GM21360 (cell line): ENCODE measurements around the gene CEPT1.
"Not testable (repeated sequence)": the region's sequence is repeated elsewhere in the genome, so short reads cannot be mapped to it uniquely, and the experiment has no call there.

Experiments
- ATAC-seq: cut with Tn5 transposase; IDR thresholded peaks from one replicate; pipeline ENCODE4 v1.9.1; 2021; ENCODE audit warnings: mild to moderate bottlenecking, moderate library complexity; ENCODE audit not compliant: unreplicated experiment

The CEPT1 gene

GRCh38 chr1:111139956-111140679, at the start of gene CEPT1, which contains the start of gene DRAM2:
Gene CEPT1, plus strand, starts transcription at chr1:111140223. Its CDS starts 7,492 bp downstream, at chr1:111147715.
Gene DRAM2, minus strand, starts transcription at chr1:111140093. Its CDS starts 8,539 bp downstream, at chr1:111131554.
- peak; percentile 70 for ATAC-seq

DNA sequence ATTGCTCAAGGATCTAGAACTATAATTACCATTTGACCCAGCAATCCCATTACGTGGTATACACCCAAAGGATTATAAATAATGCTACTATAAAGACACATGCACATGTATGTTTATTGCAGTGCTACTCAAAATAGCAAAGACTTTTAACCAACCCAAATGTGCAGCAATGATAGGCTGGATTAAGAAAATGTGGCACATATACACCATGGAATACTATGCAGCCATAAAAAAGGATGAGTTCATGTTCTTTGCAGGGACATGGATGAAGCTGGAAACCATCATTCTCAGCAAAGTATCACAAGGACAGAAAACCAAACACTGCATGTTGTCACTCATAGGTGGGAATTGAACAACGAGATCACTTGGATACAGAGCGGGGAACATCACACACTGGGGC, 44.6 kb upstream of the CEPT1 start:
- ATAC-seq, result not testable (repeated sequence)

- ATAC-seq, result no peak
Measured at GRCh38 chr1:111097356-111098099, 42.5 kb upstream of the CEPT1 start.

GRCh38 chr1:111099289-111099688, 40.7 kb upstream of the CEPT1 start:
- no peak for ATAC-seq

- ATAC-seq, result no peak
Measured at GRCh38 chr1:111101854-111102642, 38.0 kb upstream of the CEPT1 start.

DNA sequence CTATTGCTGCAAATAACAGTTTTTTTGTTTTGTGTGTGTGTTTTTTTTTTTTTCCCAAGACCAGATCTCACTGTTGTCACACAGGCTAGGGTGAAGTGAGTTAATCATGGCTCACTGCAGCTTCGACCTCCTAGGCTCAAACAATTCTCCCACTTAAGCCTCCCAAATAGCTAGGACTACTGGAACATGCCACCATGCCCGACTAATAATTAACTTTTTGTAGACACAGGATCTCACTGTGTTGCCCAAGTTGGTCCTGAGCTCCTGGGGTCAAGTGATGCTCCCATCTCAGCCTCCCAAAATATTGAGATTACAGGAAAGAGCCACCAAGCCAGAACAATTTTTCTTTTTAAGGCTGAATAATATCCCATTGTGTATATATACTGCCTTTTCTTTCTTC, 35.0 kb upstream of the CEPT1 start:
- no peak for ATAC-seq

- no peak for ATAC-seq
Measured at GRCh38 chr1:111110197-111110899, 29.7 kb upstream of the CEPT1 start.

DNA sequence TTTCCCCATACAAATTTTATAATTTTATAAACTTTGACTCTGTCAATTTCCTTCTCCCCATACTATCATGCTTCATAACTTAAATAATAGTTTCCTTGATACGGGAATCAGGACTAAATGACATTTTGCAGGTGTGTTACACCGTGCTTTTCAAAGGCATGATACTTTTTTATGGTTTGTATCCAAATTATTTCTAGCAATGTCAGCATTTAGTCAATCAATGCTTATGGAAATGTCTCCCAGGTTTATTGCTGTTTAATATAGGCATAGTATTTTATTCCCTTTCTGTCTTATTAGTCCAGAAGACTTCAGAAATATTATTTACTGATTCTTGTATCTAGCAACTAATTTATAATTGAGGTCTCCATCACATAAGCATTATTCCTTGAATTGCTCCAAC, 23.5 kb upstream of the CEPT1 start:
- ATAC-seq, result no peak

- no peak for ATAC-seq
Measured at GRCh38 chr1:111126354-111126753, 13.7 kb upstream of the CEPT1 start.

- ATAC-seq, result peak; percentile 78
Measured at GRCh38 chr1:111127923-111128643, 11.9 kb upstream of the CEPT1 start.

- no peak for ATAC-seq
Measured at GRCh38 chr1:111129376-111129775, 10.6 kb upstream of the CEPT1 start.

DNA sequence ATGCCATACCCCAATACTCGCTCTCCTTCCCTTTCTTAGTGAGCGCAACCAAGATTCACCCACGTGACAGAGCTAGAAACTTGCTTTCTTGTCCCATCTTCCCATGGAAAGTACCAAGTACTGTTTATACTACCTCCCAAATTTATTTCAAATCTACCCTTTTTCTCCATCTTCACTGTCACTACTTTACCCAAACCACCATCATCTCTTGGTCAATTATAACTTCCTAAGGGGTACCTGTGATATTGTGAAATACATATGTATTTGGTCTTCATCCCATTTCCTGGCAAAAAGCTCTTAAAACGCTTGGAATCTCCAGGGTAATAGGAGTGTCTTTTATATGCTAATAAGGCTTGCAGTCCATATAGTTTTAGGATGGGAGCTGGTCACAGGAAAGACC, 8.3 kb upstream of the CEPT1 start:
- ATAC-seq, result no peak

DNA sequence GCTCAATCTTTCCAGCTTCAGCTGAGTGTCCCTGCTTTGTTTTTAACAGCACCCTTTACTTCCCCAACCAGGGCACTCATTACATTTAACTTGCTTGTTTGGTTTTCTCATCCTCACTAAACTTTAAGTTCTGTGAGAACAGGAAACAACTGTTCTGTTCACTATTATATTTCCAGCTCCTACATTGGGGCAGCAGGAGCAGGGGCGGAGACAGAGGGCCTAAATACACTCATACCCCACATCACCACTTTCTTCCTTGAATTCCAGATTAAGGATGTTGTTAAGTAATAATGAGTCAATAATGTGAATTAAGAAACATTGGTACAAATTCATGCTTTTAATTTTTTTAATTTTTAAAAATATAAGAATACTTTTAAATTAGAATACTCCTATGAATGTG, 6.2 kb upstream of the CEPT1 start:
- ATAC-seq, result no peak

DNA sequence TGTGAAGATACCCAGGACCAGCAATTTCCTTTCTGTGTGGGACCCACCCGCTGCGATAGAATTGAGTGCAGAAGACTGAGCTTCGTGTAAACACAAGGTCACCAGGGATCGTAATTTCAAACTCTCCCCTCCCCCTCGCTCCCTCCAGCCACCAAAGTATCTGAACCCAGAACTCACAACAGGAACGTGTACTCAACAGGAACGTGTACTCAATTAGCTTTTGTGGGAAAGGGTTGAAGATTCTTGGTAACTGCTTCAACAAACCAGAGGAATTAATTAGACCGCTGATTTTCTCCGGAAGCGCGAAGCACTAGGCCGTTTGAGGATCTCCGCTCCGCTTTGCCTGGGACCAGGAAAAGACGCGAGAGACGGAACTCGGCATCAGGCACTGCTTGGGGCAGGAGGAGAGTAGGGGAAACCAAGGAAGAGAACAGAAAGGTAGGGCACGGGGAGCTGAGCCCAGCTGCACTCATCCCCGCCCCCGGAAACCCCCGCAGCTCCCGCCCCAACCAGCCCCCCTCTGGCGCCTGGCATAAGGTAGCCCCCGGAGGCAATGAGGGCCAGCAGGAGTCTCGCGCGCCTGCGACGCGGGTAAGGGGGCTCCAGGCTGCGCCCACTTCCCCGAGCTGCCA, 583 bp upstream of the CEPT1 start:
- peak; percentile 37 for ATAC-seq

GRCh38 chr1:111140680-111140967, 601 bp downstream of the CEPT1 start:
- peak; percentile 20 for ATAC-seq

DNA sequence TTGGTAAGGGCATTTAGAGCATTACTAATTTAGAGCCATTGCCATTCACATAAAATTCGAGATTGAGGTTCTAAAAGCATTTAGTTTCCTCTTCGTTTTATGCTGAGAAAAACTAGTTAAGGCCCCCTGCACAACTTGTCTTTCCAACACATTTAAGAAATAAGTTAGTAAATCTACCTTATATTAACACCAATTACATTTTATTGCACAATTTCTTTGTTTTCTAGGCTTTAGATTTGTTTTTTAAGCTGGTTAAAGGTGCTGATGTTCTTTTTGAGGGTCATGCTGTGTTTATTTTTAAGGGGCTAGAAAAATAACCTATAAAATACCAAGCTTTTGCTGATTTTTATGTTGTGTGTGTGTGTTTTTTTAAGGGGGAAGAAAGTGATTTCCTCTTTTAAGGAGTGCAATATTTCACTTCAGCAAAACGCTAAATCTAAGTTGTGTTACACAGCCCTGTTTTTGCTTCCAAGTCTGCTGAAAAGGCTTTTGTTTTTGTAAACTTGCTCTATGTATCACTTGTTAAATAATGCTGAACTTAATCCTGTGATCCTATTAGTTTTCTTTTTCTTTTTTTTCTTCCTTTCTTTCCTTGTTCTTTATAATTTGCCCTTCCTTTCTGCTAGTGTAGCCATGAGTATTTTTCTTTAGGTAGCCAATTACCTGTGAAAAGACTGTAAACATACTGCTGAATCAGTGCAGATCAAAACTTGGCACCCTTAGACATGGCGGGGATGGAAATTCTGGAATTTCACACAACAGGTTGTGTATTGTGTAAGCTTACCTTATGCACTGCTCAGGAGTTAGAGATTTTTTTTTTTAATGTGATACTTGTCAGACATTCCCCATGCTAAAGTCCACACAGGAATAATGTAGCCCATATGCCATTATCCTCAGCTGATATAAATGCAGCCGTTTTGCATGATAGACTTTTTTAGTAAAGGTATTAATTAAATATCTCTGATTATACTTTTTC, 1.5 kb downstream of the CEPT1 start:
- no peak for ATAC-seq

DNA sequence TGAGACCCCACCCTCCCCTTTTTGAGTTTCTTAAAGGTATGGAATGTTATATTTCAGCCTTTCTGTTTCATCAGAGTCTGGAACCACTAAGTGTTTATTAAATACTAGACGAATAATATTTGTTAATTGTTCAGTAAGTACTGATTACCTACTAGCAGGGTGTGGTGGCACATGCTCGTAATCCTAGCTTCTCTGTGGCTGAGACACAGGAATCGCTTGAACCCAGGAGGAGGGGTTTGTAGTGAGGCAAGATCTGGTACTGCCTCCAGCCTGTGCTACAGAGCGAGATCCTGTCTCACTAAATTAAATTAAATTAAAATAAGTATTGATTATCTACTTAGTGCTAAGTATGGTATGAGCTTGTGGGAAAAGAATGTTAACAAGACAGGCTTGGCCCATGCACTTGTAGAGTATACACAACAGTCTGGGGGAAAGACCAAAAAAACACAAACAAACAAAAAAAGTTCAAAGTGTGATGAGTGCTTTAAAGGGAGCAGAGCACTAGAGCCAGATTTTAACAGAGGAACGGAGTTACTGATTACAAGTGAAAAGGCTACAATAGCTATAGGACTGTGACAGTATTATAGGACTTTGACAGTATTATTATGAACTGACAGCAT, 2.4 kb downstream of the CEPT1 start:
- no peak for ATAC-seq

DNA sequence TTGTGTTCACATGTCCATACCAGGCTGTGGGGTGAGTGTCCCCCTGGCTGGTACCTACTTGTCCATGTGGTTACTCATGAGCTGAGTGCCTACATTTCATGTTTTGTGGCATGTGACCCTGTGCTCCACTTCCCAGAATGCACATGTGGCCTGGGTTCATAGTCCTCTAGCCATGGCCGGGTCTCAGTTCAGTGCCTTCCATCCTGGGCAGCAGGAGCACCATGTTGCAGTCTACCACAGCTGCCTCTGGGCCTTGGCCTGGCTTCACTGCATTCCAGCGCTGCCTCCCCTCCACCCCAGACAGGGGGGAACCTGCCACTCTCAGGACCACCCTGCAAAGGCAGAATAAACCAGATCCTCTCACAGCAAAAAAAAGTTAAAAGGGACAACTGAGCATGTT, 5.5 kb downstream of the CEPT1 start:
- ATAC-seq, result no peak
